K562 (cell line): ENCODE results near the gene DTNA. TPM values are rescaled to one million over a fixed set of nuclear protein-coding genes. Genes with fewer than 3 reads are reported as not detected.
"Not testable (repeated sequence)": the region's sequence is repeated elsewhere in the genome, so short reads cannot be mapped to it uniquely, and the experiment has no call there.

Experiments
- ATAC-seq: fragments of 200-7000 bp; cut with Tn5 transposase; 3 replicates; pipeline ENCODE4 v1.9.1; 2020; ENCODE audit warnings: moderate library complexity
- BruUV-seq: library from RNA; stranded (reverse); fragments of 400-500 nt; replicated peaks from 2 replicates; lab custom pipeline; 2021; lab: Mats Ljungman, UMichigan
- CTCF ChIA-PET: fragments of 300-600 bp; formaldehyde crosslinking; extraction: SDS; loops from one replicate; lab custom pipeline; 2021; ENCODE audit warnings: low intra/inter-chr PET ratio; lab: Yijun Ruan, JAX
- POLR2A ChIA-PET: fragments of 300-600, 350-650 bp; sonication (Branson Sonifier 250); formaldehyde crosslinking; extraction: SDS; loops from one replicate; lab custom pipeline; 2021; ENCODE audit warnings: antibody characterized with exemption, inconsistent platforms; lab: Yijun Ruan, JAX
- DNase-seq, 4 experiments: peaks; one replicate each; pipeline versions ENCODE4 v3.0.0 to v3.0.0-alpha.2; 2011 to 2018; ENCODE audit warnings: low spot score in 3 of 4, mixed read lengths in 3 of 4; ENCODE audit errors: extremely low read depth in 1 of 4
- FAIRE-seq: peaks from 2 replicates; lab custom pipeline; 2011; peaks lifted over from hg19 to GRCh38; lab: Jason Lieb, UNC
- H2AFZ ChIP-seq: 2 replicates; pipeline ENCODE4 v1.6.0; 2011; ENCODE audit warnings: low read depth, low read length, control low read depth, inconsistent platforms
- H3K27ac ChIP-seq: fragments of 200-600 bp; 3 replicates; pipeline ENCODE4 v1.8.0; 2011; ENCODE audit warnings: low read depth, mild to moderate bottlenecking, control low read depth, inconsistent platforms, low read length, moderate library complexity, mixed read lengths; ENCODE audit errors: extremely low read depth
- H3K27me3 ChIP-seq, 2 experiments: fragments of 300-600 bp in 1 of 2; 2 replicates in 1 of 2; 3 replicates in 1 of 2; pipeline versions ENCODE4 v1.6.0 to v1.8.0; 2011; ENCODE audit warnings: inconsistent platforms in 2 of 2, low read length in 2 of 2, mild to moderate bottlenecking in 1 of 2, mixed read lengths in 1 of 2, moderate library complexity in 1 of 2; ENCODE audit not compliant: control insufficient read depth in 2 of 2, insufficient read depth in 2 of 2
- H3K36me3 ChIP-seq: fragments of 300-600 bp; 3 replicates; pipeline ENCODE4 v1.8.0; 2011; ENCODE audit warnings: mild to moderate bottlenecking, low read length, inconsistent platforms; ENCODE audit not compliant: control insufficient read depth, insufficient read depth
- H3K4me1 ChIP-seq, 2 experiments: fragments of 200-600 bp in 1 of 2; replicated peaks in 1 of 2; 2 replicates in 1 of 2; 3 replicates in 1 of 2; pipeline versions ENCODE4 v1.5.1 to v1.8.0; 2011; ENCODE audit warnings: inconsistent platforms in 2 of 2, low read length in 2 of 2, mild to moderate bottlenecking in 1 of 2, mixed read lengths in 1 of 2, moderate library complexity in 1 of 2; ENCODE audit not compliant: control insufficient read depth in 2 of 2, insufficient read depth in 2 of 2
- H3K4me2 ChIP-seq: 2 replicates; pipeline ENCODE4 v1.6.1; 2011; ENCODE audit warnings: low read length, control low read depth, inconsistent platforms, mixed read lengths; ENCODE audit not compliant: insufficient read depth
- H3K4me3 ChIP-seq: fragments of 200-600 bp; sonication (generic), shearing (Covaris generic); 2 replicates; pipeline ENCODE4 v1.5.1; 2016; ENCODE audit warnings: control low read depth, inconsistent platforms
- H3K79me2 ChIP-seq: fragments of 200-600 bp; 3 replicates; pipeline ENCODE4 v1.8.0; 2011; ENCODE audit warnings: low read length, inconsistent platforms; ENCODE audit not compliant: control insufficient read depth, insufficient read depth
- H3K9ac ChIP-seq, 2 experiments: 2 replicates each; pipeline versions ENCODE4 v1.6.0 to v1.6.1; 2011; ENCODE audit warnings: low read depth in 2 of 2, low read length in 2 of 2, control low read depth in 1 of 2, inconsistent platforms in 1 of 2, mild to moderate bottlenecking in 1 of 2, mixed read lengths in 1 of 2; ENCODE audit not compliant: insufficient read depth in 1 of 2
- H3K9me1 ChIP-seq: one replicate; pipeline ENCODE4 v1.6.0; 2011; ENCODE audit warnings: inconsistent platforms, mild to moderate bottlenecking, low read length, moderate library complexity; ENCODE audit not compliant: control insufficient read depth, insufficient read depth
- H3K9me3 ChIP-seq: replicated peaks from 2 replicates; pipeline ENCODE4 v1.5.1; 2011; ENCODE audit warnings: low read depth, low read length, inconsistent platforms; ENCODE audit not compliant: control insufficient read depth, insufficient read depth
- H4K20me1 ChIP-seq: replicated peaks from 2 replicates; pipeline ENCODE4 v1.6.1; 2011; ENCODE audit warnings: low read length, inconsistent platforms, mixed read lengths; ENCODE audit not compliant: control insufficient read depth, insufficient read depth
- BDP1 ChIP-seq: IDR thresholded peaks from 3 replicates; pipeline ENCODE4 v1.6.1; 2011; ENCODE audit not compliant: insufficient read length, insufficient read depth
- CREB1 ChIP-seq, 2 experiments: sonication (generic) in 1 of 2; formaldehyde crosslinking in 1 of 2; IDR thresholded peaks; 2 replicates each; pipeline versions ENCODE4 v1.6.1 to v1.8.0; 2012 to 2022; ENCODE audit warnings: inconsistent platforms in 1 of 2, mild to moderate bottlenecking in 1 of 2, missing genetic modification reagents in 1 of 2, moderate library complexity in 1 of 2
- EHMT2 ChIP-seq: fragments of 450-650 bp; IDR thresholded peaks from 2 replicates; pipeline ENCODE4 v1.6.1; 2018; ENCODE audit warnings: antibody characterized with exemption
- ELF4 ChIP-seq: fragments of 450-650 bp; formaldehyde crosslinking; IDR thresholded peaks from 2 replicates; pipeline ENCODE4 v1.4.0; 2022; ENCODE audit warnings: missing genetic modification characterization
- FOXK1 ChIP-seq: sonication (generic); formaldehyde crosslinking; IDR thresholded peaks from 2 replicates; pipeline ENCODE4 v1.8.0; 2022; ENCODE audit warnings: missing genetic modification reagents, mild to moderate bottlenecking, borderline replicate concordance
- KLF1 ChIP-seq: fragments of 450-650 bp; IDR thresholded peaks from 2 replicates; pipeline ENCODE4 v1.6.1; 2016; ENCODE audit warnings: missing genetic modification characterization, missing compliant biosample characterization
- PHF20 ChIP-seq: fragments of 450-650 bp; IDR thresholded peaks from 2 replicates; pipeline ENCODE4 v1.6.1; 2018; ENCODE audit not compliant: partially characterized antibody
- RBM14 ChIP-seq: fragments of 200-400 bp; formaldehyde crosslinking; IDR thresholded peaks from 2 replicates; pipeline ENCODE4 v1.6.1; 2018; ENCODE audit warnings: low read depth, mild to moderate bottlenecking, low read length, moderate library complexity, borderline replicate concordance; ENCODE audit not compliant: insufficient read depth
- TAL1 ChIP-seq: fragments of 450-650 bp; IDR thresholded peaks from 2 replicates; pipeline ENCODE4 v1.6.1; 2016; ENCODE audit warnings: mild to moderate bottlenecking
- ZKSCAN8 ChIP-seq: fragments of 200-800 bp; sonication (Bioruptor generic); IDR thresholded peaks from 2 replicates; pipeline ENCODE4 v1.6.1; 2016; ENCODE audit warnings: missing genetic modification characterization, missing compliant biosample characterization
- ZNF140 ChIP-seq: fragments of 250-450 bp; sonication (Bioruptor Pico); IDR thresholded peaks from 2 replicates; pipeline ENCODE4 v1.8.0; 2021; ENCODE audit warnings: moderate library complexity, mild to moderate bottlenecking, inconsistent platforms
- ZNF280B ChIP-seq: fragments of 250-450 bp; sonication (Bioruptor Pico); IDR thresholded peaks from 2 replicates; pipeline ENCODE4 v1.5.1; 2021; ENCODE audit warnings: mild to moderate bottlenecking
- ZNF408 ChIP-seq: fragments of 250-450 bp; sonication (Bioruptor Pico); IDR thresholded peaks from 2 replicates; pipeline ENCODE4 v1.4.0; 2020; ENCODE audit warnings: low read depth, mild to moderate bottlenecking, moderate library complexity
- WGBS: fragments of 100-300 bp; shearing (Covaris generic); methylation state at CpG from one replicate; pipeline ENCODE4 v1.1.6; 2016; ENCODE audit warnings: low coverage, mixed read lengths; ENCODE audit not compliant: insufficient coverage; ENCODE audit errors: missing lambda C conversion rate; 5-methylcytosine and 5-hydroxymethylcytosine counted together
- in situ Hi-C: fragments of 300-500 bp; cut with MboI; formaldehyde crosslinking; loops from 4 replicates; pipeline ENCODE4 v1.15.0; 2018; ENCODE audit warnings: inconsistent platforms, mixed read lengths
- intact Hi-C: fragments of 100-400 bp; cut with micrococcal nuclease; formaldehyde crosslinking; loops from 2 replicates; pipeline ENCODE4 v1.14.2; 2022
- polyA plus RNA-seq, 8 experiments: library from polyadenylated mRNA; depleted of rRNA in 4 of 8; stranded (reverse) in 5 of 8; unstranded in 3 of 8; fragments of >200 nt; fragmentation: Nextera tagmentation in 2 of 8; fragmentation: Illumina TruSeq in 1 of 8; extraction: Ambion mirVana in 2 of 8; extraction: Trizol in 1 of 8; gene quantifications; 2 replicates each; pipeline versions ENCODE4 v1.2.1 to v1.2.3, GENCODE V29; 2011 to 2014; ENCODE audit warnings: inconsistent platforms in 1 of 8, missing spikeins in 1 of 8
- total RNA-seq, 7 experiments: library from RNA; depleted of rRNA in 6 of 7; stranded (reverse); fragments of >200 nt in 6 of 7; fragmentation: Illumina TruSeq in 2 of 7; extraction: Trizol in 2 of 7; gene quantifications; 2 replicates each; pipeline versions ENCODE4 v1.2.1 to v1.2.3, GENCODE V29; 2011 to 2021; ENCODE audit warnings: low replicate concordance in 1 of 7
- TF ChIP-seq, protein P1 (sequence below): sonication (generic); formaldehyde crosslinking; IDR thresholded peaks from 2 replicates; pipeline ENCODE4 v1.8.0; 2022; ENCODE audit warnings: mild to moderate bottlenecking, missing genetic modification reagents, borderline replicate concordance

Gene DTNA
- total and polyA plus RNA-seq, 9 of the 15 experiments (the other 6 are each of a cell fraction or from before 2014, with no cell fraction given): 0.07 to 2.4 (median 0.22) TPM; not detected in 2

DNA sequence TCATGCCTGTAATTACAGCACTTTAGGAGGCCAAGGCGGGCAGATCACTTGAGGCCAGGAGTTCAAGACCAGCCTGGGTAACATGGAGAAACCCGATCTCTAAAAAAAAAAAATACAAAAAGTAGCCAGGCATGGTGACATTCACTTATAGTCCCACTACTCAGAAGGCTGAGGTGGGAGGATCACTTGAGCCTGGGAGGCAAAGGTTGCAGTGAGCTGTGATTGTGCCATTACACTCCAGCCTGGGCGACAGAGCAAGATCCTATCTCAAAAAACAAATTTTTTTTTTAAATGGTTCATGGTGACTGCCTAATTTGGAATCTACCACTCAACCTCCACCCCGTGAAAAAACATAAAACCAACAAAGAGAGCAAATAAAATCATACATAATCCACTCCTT lies 212.5 kb downstream of the DTNA start:
- H3K9ac ChIP-seq, H3K4me2 ChIP-seq, H4K20me1 ChIP-seq, BruUV-seq, DNase-seq, intact Hi-C loops, in situ Hi-C loops, H3K27me3 ChIP-seq, CTCF ChIA-PET, H3K79me2 ChIP-seq, ATAC-seq, H3K4me1 ChIP-seq, H3K27ac ChIP-seq, H3K36me3 ChIP-seq, FAIRE-seq, H3K9me1 ChIP-seq, H3K4me3 ChIP-seq, H3K9me3 ChIP-seq, H2AFZ ChIP-seq: not testable (repeated sequence)
- WGBS: 2% methylated on average over 4 of the region's 4 CpGs
- POLR2A ChIA-PET: interaction anchor here (1.0 kb wide), 1 partner anchor 9 kb away, joined by 4 read pairs; no protein-coding TSS in a partner anchor

DNA sequence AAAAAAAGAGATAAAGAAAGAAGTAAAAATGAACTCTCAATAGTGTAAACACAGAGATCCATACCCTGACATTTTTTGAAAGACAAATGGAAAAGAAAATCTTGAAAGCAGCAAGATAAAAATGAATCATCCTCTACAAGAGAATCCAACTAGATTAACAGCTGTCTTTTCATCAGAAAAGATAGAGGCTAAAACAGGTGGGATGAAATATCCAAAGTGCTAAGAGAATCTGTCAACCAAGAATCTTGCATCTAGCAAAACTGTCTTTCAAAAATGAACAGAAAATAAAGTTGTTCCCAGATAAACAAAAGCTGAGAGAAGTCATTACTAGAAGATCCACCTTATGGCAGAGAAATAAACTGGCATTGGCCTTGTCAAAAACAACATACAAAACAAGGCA lies 213.8 kb downstream of the DTNA start:
- in situ Hi-C loops (no loop called here), intact Hi-C loops (no loop called here)
- no peak for FAIRE-seq
- Histone ChIP-seq H3K4me1 (no peaks in the 10 kb centered on the region), H2AFZ (no peak overlapping the region), H3K9ac (no peak overlapping the region), H3K36me3 (no peaks in the 10 kb centered on the region), H3K9me1 (no peaks in the 10 kb centered on the region), H3K4me3 (no peak overlapping the region), H3K27me3 (peaks cover 0 to 4% of the 10 kb centered on the region in 2 experiments; a peak in 1 of 5 replicates), H3K79me2 (no peaks in the 10 kb centered on the region), H4K20me1 (no peaks in the 10 kb centered on the region), H3K27ac (no peak overlapping the region), H3K4me2 (no peak overlapping the region), H3K9me3 (no peaks in the 10 kb centered on the region)
- BruUV-seq: no TSS peak
- ChIA-PET CTCF (no interaction called here), POLR2A (interaction anchor here (0.9 kb wide), 1 partner anchor 52 kb away, joined by 3 read pairs; no protein-coding TSS in a partner anchor)
- no peak for DNase-seq
- no peak for ATAC-seq
- TF ChIP-seq KLF1 (no peak), ELF4 (no peak), BDP1 (no peak), RBM14 (no peak), EHMT2 (no peak), CREB1 (IDR thresholded peaks at IDR 0.05) (no peak), CREB1 (CRISPR knock-in tag; IDR thresholded peaks at IDR 0.05) (no peak), FOXK1 (CRISPR knock-in tag) (no peak), ZNF280B (CRISPR knock-in tag) (no peak), PHF20 (no peak), ZNF140 (CRISPR knock-in tag) (no peak), TAL1 (no peak), ZNF408 (CRISPR knock-in tag) (no peak), ZKSCAN8 (no peak)
- TF ChIP-seq, protein P1, sequence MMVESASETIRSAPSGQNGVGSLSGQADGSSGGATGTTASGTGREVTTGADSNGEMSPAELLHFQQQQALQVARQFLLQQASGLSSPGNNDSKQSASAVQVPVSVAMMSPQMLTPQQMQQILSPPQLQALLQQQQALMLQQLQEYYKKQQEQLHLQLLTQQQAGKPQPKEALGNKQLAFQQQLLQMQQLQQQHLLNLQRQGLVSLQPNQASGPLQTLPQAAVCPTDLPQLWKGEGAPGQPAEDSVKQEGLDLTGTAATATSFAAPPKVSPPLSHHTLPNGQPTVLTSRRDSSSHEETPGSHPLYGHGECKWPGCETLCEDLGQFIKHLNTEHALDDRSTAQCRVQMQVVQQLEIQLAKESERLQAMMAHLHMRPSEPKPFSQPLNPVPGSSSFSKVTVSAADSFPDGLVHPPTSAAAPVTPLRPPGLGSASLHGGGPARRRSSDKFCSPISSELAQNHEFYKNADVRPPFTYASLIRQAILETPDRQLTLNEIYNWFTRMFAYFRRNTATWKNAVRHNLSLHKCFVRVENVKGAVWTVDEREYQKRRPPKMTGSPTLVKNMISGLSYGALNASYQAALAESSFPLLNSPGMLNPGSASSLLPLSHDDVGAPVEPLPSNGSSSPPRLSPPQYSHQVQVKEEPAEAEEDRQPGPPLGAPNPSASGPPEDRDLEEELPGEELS (CRISPR knock-in tag): no peak
